ENCODE measurements around the gene TAS2R1. TPM values are rescaled to one million over a fixed set of nuclear protein-coding genes. Genes with fewer than 3 reads are reported as not detected.

The TAS2R1 gene
- total RNA-seq, 4 donors from 2014 or later: not detected

DNA sequence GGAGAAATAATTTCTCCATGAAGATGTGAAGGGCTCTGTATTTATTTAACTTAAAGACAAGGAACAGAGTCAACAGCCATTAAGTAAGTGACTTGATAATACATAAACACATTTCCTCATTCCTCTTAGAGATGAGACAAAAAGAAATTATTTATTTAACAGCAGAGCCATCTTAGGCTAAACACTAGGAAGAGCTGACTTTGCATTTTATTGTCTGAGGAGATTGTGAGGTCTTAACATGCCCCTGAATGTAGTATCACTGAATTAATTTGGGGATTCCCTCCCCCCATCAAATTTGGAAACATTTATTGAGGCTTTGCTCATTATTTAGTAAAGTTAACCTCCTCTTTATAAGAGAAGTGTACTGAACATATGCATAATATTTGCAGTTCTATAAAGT lies 35.2 kb downstream of the TAS2R1 start:
- DNase-seq: no peak
- Histone ChIP-seq H3K36me3 (no peaks in the 10 kb centered on the region), H3K9me3 (no peaks in the 10 kb centered on the region), H3K27ac (no peak overlapping the region), H3K4me3 (no peak overlapping the region), H3K4me1 (peaks cover 0 to 39% (median 0%) of the 10 kb centered on the region in 3 donors), H3K27me3 (no peaks in the 10 kb centered on the region)
- intact Hi-C loops (cut with DNase I): no loop called here
- no peak for TF ChIP-seq POLR2A (IDR thresholded peaks at IDR 0.05)
- TF ChIP-seq, protein P1, sequence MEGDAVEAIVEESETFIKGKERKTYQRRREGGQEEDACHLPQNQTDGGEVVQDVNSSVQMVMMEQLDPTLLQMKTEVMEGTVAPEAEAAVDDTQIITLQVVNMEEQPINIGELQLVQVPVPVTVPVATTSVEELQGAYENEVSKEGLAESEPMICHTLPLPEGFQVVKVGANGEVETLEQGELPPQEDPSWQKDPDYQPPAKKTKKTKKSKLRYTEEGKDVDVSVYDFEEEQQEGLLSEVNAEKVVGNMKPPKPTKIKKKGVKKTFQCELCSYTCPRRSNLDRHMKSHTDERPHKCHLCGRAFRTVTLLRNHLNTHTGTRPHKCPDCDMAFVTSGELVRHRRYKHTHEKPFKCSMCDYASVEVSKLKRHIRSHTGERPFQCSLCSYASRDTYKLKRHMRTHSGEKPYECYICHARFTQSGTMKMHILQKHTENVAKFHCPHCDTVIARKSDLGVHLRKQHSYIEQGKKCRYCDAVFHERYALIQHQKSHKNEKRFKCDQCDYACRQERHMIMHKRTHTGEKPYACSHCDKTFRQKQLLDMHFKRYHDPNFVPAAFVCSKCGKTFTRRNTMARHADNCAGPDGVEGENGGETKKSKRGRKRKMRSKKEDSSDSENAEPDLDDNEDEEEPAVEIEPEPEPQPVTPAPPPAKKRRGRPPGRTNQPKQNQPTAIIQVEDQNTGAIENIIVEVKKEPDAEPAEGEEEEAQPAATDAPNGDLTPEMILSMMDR (IDR thresholded peaks at IDR 0.05): no peak

GRCh38 chr5:9589049-9589835 lies 40.9 kb downstream of the TAS2R1 start:
- no peaks in the 10 kb centered on the region for H3K36me3 ChIP-seq
- H3K9me3 ChIP-seq: no peaks in the 10 kb centered on the region
- H3K27me3 ChIP-seq: no peaks in the 10 kb centered on the region
- intact Hi-C loops (cut with DNase I): no loop called here
- H3K27ac ChIP-seq: no peak overlapping the region
- DNase-seq: no peak
- WGBS, 2 donors: 80 to 86% methylated on average over 7 of the region's 7 CpGs
- H3K4me3 ChIP-seq: no peak overlapping the region
- no peaks in the 10 kb centered on the region for H3K4me1 ChIP-seq
- TF ChIP-seq, protein P1 (IDR thresholded peaks at IDR 0.05): no peak
- TF ChIP-seq POLR2A (IDR thresholded peaks at IDR 0.05): no peak

- Histone ChIP-seq H3K36me3 (no peaks in the 10 kb centered on the region), H3K4me1 (no peaks in the 10 kb centered on the region), H3K27me3 (no peaks in the 10 kb centered on the region), H3K9me3 (no peaks in the 10 kb centered on the region), H3K4me3 (no peak overlapping the region), H3K27ac (no peak overlapping the region)
- intact Hi-C loops (cut with DNase I): no loop called here
- DNase-seq: no peak
- TF ChIP-seq, protein P1 (IDR thresholded peaks at IDR 0.05): no peak
- TF ChIP-seq POLR2A (IDR thresholded peaks at IDR 0.05): no peak
- 68 to 80% methylated on average over 5 to 6 of the region's 6 CpGs for WGBS, 2 donors
Measured at GRCh38 chr5:9588254-9588653, 41.9 kb downstream of the TAS2R1 start.

DNA sequence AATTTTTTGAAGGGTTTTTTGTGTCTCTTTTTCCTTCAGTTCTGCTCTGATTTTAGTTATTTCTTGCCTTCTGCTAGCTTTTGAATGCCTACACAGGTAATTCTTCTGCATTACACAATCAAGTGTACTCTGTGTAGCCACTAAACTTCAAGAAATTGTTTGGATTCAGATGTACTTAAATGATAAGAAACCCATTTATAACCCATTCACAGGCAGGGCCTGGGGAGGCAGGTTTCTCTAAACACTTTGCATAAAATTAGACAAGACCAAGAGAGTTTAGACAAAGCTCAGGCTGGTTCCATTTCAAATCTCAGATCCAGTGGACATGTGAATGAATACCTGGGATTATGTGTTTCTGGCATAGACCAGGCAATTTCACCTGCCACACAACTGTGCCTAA lies 43.0 kb downstream of the TAS2R1 start:
- Histone ChIP-seq H3K36me3 (no peaks in the 10 kb centered on the region), H3K9me3 (no peaks in the 10 kb centered on the region), H3K4me1 (no peaks in the 10 kb centered on the region), H3K27ac (no peak overlapping the region), H3K27me3 (no peaks in the 10 kb centered on the region), H3K4me3 (no peak overlapping the region)
- intact Hi-C loops (cut with DNase I): no loop called here
- TF ChIP-seq POLR2A (IDR thresholded peaks at IDR 0.05): no peak
- TF ChIP-seq, protein P1 (IDR thresholded peaks at IDR 0.05): no peak
- no peak for DNase-seq

- Histone ChIP-seq H3K4me3 (no peak overlapping the region), H3K27ac (no peak overlapping the region), H3K4me1 (no peaks in the 10 kb centered on the region), H3K27me3 (no peaks in the 10 kb centered on the region), H3K36me3 (no peaks in the 10 kb centered on the region), H3K9me3 (no peaks in the 10 kb centered on the region)
- WGBS, 2 donors: 49 to 86% methylated on average over 1 to 2 of the region's 2 CpGs
- no peak for DNase-seq
- intact Hi-C loops (cut with DNase I): no loop called here
- TF ChIP-seq, protein P1 (IDR thresholded peaks at IDR 0.05): no peak
- no peak for TF ChIP-seq POLR2A (IDR thresholded peaks at IDR 0.05)
Measured at GRCh38 chr5:9582406-9582805, 47.7 kb downstream of the TAS2R1 start.

Other genes starting within 250 kb of the TAS2R1 start
- 1 to 10 TPM; 3.9 to 9.4 (median 8.4) TPM for gene SEMA5A, start 84.3 kb downstream of the TAS2R1 start, total RNA-seq

Measured in esophagus squamous epithelium (tissue), 5 donors.